Choroid plexus epithelial cell (primary cell): Measurements from ENCODE around the gene CENPU.

Experiments used
- DNase-seq: peaks from one replicate; pipeline ENCODE4 v3.0.0-alpha.2; 2010; ENCODE audit warnings: low read depth
- H3K4me3 ChIP-seq: 2 replicates; pipeline ENCODE4 v1.5.1; 2011; ENCODE audit warnings: low read depth, mild to moderate bottlenecking, control low read depth, low read length, moderate library complexity
- TF ChIP-seq, protein P1 (sequence below): conservative IDR thresholded peaks from 2 replicates; pipeline ENCODE4 v1.5.1; 2011; ENCODE audit warnings: low read depth, mild to moderate bottlenecking, control low read depth, inconsistent platforms, low read length, moderate library complexity

CENPU gene

DNA sequence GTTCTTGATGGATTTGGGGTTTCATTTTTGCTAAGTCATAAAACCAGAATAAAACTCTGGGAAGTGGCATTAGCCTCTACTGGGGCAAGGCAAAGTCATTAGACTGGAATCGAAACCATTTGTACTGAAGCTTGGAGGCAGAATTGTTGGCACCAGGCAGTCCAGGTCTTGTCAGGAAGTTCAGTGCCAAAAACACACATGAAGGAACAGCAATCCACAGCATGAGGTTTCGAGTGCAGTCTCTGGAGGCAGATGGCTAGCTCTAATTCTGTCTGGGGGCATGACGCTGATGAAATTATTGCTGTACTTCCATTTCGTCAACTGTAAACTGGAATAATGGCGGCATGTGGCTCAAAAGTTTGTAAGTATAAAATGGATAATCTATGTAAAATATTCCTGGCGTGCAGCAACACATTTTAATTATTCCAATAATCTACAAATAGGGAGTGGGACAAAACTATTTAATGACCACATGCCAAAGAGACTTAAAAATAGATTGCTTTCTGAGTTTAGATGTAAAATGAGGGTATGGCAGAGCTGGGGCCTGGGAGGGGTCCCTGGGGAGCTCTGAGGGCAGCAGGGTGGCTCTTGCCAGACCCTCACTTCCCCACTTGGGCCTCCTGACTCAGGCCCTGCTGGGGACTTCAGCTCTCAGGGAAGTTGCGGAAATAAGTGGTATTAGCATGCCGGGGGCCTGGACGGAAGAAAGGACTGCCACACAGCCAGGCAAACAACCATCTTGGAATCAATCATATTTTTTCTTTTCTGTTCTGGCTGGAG is 18.8 kb upstream of the CENPU start:
- DNase-seq, result no peak
- H3K4me3 ChIP-seq, result no peak overlapping the region
- TF ChIP-seq, protein P1, sequence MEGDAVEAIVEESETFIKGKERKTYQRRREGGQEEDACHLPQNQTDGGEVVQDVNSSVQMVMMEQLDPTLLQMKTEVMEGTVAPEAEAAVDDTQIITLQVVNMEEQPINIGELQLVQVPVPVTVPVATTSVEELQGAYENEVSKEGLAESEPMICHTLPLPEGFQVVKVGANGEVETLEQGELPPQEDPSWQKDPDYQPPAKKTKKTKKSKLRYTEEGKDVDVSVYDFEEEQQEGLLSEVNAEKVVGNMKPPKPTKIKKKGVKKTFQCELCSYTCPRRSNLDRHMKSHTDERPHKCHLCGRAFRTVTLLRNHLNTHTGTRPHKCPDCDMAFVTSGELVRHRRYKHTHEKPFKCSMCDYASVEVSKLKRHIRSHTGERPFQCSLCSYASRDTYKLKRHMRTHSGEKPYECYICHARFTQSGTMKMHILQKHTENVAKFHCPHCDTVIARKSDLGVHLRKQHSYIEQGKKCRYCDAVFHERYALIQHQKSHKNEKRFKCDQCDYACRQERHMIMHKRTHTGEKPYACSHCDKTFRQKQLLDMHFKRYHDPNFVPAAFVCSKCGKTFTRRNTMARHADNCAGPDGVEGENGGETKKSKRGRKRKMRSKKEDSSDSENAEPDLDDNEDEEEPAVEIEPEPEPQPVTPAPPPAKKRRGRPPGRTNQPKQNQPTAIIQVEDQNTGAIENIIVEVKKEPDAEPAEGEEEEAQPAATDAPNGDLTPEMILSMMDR, result no peak

DNA sequence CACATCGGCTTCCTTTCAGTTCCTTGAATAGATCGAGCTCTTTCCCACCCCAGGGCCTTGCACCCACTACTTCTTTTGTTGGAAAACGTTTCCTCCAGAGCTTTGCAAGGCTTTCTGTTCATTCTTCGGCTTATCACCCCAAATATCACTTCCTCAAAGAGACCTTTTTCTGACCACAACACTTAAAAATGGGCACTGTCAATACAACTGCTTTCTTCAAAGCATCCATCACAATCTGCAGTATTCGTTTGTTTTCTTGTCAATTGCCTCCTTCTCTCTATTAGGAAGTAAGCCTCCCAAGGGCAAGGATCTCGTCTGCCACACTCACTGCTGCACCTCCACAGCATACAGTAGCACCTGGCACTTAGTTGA is 17.7 kb upstream of the CENPU start:
- TF ChIP-seq, protein P1, result no peak
- no peak for DNase-seq
- no peak overlapping the region for H3K4me3 ChIP-seq

- H3K4me3 ChIP-seq, result no peak overlapping the region
- no peak for DNase-seq
- TF ChIP-seq, protein P1, result no peak
These were observed 17.2 kb upstream of the CENPU start for GRCh38 chr4:184750926-184751584.

DNA sequence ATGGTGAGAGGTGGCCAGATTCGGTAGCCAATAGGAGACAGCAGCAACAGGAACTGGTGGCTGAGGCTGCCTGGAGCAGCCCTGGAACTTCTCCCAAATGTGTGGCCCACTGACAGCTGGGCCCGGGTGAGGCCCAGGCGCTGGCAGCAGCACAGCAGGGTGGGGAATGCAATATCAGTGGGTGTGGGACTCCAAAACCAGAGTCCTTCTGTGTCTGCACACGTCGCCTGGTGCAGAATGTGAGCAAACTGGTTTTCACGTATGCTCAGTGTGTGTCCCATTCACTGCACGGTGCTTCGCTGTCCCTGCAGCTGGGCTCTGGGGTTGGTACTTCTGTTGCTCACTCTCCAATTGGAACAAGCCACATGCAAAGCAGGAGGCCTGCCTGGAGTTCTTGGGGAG is 14.4 kb upstream of the CENPU start:
- TF ChIP-seq, protein P1, result no peak
- H3K4me3 ChIP-seq, result no peak overlapping the region
- DNase-seq, result no peak

GRCh38 chr4:184747034-184747830 is 13.3 kb upstream of the CENPU start:
- no peak overlapping the region for H3K4me3 ChIP-seq
- DNase-seq, result no peak
- TF ChIP-seq, protein P1, result no peak

DNA sequence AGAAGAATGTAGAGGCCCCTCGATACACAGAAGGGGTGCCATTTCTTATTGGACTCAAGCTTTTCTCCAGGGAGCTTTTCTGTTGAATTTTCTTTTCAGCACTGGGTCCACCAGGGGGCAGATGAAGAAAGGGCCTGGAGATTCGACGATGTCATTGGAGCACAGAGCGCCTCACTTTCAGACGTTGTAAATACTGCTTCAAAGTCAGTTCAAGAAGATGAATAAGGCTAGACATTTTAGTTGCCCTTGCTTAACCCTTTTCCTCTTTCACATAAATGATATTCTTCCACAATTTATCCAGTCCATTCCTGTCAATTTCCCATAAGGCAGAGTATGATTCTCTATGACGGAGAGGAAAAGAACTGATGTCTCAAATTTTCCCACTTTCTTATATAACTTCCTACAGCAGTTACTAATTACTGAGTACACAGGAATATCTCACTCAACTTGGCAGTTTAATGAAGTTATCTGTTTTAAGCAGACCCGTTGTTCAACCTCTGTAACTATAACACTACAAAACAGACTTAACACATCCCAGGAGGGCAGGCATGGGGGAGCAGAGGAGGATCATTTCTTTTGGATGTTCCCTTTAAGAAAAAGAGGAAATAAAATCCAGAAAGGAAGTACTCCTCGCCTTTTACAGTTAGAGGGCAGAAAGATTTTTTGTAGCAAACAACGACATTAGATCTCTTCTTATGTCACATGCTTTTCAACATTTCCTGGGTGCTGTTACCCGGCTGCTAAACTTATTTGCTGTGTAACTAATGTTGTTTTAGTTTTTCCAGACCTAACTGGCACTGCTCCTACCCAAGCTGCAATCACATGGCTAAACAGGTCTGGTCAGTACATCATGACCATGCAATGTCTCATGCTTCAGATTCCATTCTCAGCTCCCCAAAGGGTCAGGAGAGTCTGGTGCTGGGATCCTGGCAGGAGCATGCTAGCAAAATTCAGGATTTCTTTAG is 12.2 kb upstream of the CENPU start:
- peak; percentile 98 for DNase-seq
- TF ChIP-seq, protein P1, result peak; percentile 87
- H3K4me3 ChIP-seq, result no peak overlapping the region
